ENCODE measurements around the gene SUB1. TPM values are rescaled to one million over a fixed set of nuclear protein-coding genes. Genes with fewer than 3 reads are reported as not detected.

The SUB1 gene
- total and polyA plus RNA-seq, 2 donors (not counting 3 experiments of a cell fraction or from before 2014, with no cell fraction given), result 60.1 to 252 TPM

DNA sequence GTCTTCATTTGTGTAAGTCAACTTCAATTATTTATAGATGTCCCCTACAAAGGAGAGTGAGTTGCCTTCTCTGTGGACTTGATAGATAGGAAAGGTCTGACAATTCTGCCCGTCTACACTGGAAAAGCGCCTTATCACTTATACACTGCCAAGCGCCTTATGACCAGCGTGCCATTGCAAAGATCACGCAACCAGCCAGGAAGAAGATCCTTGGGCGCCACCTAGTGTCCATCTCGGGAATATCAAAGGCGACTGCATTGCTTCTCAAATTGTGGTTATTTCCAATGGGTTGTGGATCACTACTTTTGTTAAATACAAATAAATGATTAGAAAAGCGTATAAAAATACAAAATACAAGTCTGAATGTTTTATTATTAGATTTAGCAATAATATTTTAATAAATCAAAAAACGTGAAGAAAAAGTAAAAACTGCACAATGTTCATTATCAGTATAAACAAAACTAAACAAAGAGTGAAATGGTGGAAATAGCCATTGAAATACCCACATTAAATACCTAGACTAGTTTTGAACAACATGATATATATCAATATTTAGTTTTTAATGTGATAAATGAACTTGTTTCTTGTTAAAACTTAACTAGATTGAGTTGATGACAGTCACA lies 27.8 kb downstream of the SUB1 start:
- Histone ChIP-seq H3K9me3 (replicated peaks; ENCODE audit: control insufficient read depth, insufficient read depth, low read length) (no peaks in the 10 kb centered on the region), H3K4me3 (replicated peaks in 1 of 3; ENCODE audit: insufficient read depth in 1 of 3, low read depth in 1 of 3, low read length in 3 of 3) (no peak overlapping the region), H3K36me3 (ENCODE audit: control insufficient read depth in 2 of 2, extremely low read depth in 1 of 2, insufficient read depth in 2 of 2, low read length in 2 of 2) (no peaks in the 10 kb centered on the region), H3K9me1 (replicated peaks; ENCODE audit: control insufficient read depth, extremely low read depth, insufficient read depth, low read length) (no peaks in the 10 kb centered on the region), H3K79me2 (ENCODE audit: control insufficient read depth, insufficient read depth, low read length) (no peaks in the 10 kb centered on the region), H3K27ac (ENCODE audit: insufficient read depth, low read depth, low read length) (no peak overlapping the region), H3K4me2 (ENCODE audit: insufficient read depth, low read length) (peak overlapping the region; percentile 1), H2AFZ (ENCODE audit: low read depth, low read length) (no peak overlapping the region), H3K4me1 (ENCODE audit: control insufficient read depth, extremely low read depth, insufficient read depth, low read length) (peaks cover 7% of the 10 kb centered on the region), H3K9ac (replicated peaks; ENCODE audit: extremely low read depth, insufficient read depth, low read length) (no peak overlapping the region), H4K20me1 (replicated peaks; ENCODE audit: control insufficient read depth, extremely low read depth, insufficient read depth, low read length) (no peaks in the 10 kb centered on the region), H3K27me3 (ENCODE audit: control insufficient read depth in 2 of 2, insufficient read depth in 2 of 2, low read length in 2 of 2) (no peaks in the 10 kb centered on the region)
- TF ChIP-seq EZH2 (IDR thresholded peaks at IDR 0.05; ENCODE audit: borderline replicate concordance, low read depth, low read length, severe bottlenecking) (no peak), MYC (IDR thresholded peaks at IDR 0.05; ENCODE audit: low read depth, low read length) (no peak), POLR2AphosphoS5 (IDR thresholded peaks at IDR 0.05; ENCODE audit: insufficient read depth, low read depth, low read length) (no peak)
- TF ChIP-seq, protein P1, sequence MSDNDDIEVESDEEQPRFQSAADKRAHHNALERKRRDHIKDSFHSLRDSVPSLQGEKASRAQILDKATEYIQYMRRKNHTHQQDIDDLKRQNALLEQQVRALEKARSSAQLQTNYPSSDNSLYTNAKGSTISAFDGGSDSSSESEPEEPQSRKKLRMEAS (IDR thresholded peaks at IDR 0.05; ENCODE audit: insufficient read depth, insufficient read length), result no peak
- TF ChIP-seq, protein P2, sequence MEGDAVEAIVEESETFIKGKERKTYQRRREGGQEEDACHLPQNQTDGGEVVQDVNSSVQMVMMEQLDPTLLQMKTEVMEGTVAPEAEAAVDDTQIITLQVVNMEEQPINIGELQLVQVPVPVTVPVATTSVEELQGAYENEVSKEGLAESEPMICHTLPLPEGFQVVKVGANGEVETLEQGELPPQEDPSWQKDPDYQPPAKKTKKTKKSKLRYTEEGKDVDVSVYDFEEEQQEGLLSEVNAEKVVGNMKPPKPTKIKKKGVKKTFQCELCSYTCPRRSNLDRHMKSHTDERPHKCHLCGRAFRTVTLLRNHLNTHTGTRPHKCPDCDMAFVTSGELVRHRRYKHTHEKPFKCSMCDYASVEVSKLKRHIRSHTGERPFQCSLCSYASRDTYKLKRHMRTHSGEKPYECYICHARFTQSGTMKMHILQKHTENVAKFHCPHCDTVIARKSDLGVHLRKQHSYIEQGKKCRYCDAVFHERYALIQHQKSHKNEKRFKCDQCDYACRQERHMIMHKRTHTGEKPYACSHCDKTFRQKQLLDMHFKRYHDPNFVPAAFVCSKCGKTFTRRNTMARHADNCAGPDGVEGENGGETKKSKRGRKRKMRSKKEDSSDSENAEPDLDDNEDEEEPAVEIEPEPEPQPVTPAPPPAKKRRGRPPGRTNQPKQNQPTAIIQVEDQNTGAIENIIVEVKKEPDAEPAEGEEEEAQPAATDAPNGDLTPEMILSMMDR (IDR thresholded peaks at IDR 0.05; ENCODE audit: extremely low read depth in 1 of 2, insufficient read depth in 1 of 2, low read depth in 1 of 2, low read length in 2 of 2), result peak; percentile 78 to 86
- dilution Hi-C loops (cut with MboI; ENCODE audit: extremely low pct_ligation_motif_present, low sequenced_read_pairs) (no loop called here), intact Hi-C loops (cut with micrococcal nuclease) (loop anchor here (1.0 to 5.0 kb wide), 8 partner anchors 24 to 809 kb away; partner anchors contain the start of gene ZFR)
- ChIA-PET CTCF (interaction anchor here (0.7 to 6.6 kb wide), 12 partner anchors 16 to 809 kb away, joined by 3 to 140 read pairs (median 4); no protein-coding TSS in a partner anchor), POLR2A (no interaction called here)
- peak; percentile 97 for FAIRE-seq
- peak; percentile 85 for DNase-seq (ENCODE audit: low read depth, low spot score)
- no TSS peak for BruUV-seq (replicated peaks)
